Measurements from ENCODE around the gene PHF21B.

The PHF21B gene

DNA sequence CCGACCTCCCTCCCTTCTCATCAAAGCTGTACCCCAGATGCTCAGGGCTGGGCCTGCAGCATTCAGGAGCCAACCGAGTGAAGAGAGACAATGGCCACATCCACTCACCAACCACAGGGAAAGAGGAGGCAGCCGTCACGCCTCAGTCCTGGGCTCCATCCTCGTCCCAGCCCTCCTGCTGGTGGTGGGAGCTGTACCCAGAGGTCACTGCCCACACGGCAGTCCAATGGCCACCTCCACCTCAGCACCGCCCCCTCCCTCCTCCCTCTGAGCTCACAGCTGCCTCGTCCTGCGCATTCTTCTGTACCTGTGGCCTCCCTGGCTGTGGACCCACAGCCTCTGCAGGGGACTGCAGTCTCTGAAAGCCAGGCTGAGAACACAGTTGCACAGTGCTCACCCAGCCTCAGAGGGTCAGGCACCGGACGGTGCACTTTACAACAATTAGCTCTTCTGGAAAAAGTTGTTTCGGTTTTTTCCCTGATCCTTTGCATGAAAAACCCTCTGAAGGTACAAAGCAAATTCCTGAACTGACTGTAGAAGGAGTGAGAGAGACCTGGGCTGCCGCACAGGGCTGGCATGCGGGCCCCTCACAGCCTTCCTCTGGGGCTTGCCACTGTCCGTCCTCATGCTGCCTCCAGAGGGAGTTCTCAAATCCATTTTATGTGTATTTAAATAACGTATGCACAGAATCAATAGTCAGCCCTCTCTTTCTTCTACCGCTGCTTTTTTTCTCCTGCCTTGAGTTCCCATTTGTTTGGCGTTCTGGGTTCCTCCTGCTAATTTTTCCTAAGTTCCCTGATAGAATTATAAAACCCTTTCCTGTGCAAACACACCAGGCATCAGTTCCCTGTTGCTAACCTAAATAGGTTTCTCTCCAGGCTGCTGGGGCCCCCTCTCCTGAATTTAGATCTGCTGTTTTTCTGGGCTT is 52.7 kb downstream of the PHF21B start:
- DNase-seq (ENCODE audit: low read depth), result no peak

DNA sequence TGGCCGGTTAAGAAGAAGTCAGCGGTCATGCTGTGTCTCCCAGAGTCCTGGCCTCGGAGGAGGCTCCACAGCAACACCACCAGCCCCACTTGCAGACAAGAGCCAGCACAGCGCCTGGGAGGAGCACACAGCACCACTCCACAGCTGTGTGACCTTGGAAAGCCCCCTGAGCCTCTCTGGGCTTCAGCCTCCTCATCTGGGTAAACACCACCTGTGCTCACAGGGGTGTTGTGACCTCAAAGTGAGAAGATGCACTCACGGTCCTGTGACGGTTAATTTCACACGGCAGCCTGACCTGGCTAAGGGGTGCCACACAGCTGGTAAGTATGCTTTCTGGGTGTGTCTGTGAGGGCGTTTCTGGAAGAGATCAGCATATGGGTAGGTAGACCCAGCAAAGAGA is 54.7 kb downstream of the PHF21B start:
- no peak for DNase-seq (ENCODE audit: low read depth)

DNA sequence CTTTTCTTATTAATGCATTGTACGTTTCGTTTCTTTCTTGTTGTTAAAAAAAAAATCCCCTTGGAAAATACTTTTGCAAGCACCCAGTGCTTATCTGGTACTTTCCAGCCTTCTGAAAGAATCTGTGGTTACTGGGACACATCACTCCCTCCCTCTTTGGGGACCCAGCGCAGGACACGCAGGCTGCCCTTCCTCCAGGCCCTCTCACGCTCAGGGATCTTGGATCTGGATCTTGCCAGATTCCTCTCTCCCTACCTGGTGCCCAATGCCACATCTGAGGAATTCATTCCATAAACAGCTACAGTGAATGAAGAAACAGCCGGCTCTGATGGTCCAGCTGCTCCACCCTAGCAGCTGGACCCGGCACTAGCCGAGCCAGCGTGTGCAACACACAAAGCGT is 55.7 kb downstream of the PHF21B start:
- DNase-seq (ENCODE audit: low read depth), result no peak

DNA sequence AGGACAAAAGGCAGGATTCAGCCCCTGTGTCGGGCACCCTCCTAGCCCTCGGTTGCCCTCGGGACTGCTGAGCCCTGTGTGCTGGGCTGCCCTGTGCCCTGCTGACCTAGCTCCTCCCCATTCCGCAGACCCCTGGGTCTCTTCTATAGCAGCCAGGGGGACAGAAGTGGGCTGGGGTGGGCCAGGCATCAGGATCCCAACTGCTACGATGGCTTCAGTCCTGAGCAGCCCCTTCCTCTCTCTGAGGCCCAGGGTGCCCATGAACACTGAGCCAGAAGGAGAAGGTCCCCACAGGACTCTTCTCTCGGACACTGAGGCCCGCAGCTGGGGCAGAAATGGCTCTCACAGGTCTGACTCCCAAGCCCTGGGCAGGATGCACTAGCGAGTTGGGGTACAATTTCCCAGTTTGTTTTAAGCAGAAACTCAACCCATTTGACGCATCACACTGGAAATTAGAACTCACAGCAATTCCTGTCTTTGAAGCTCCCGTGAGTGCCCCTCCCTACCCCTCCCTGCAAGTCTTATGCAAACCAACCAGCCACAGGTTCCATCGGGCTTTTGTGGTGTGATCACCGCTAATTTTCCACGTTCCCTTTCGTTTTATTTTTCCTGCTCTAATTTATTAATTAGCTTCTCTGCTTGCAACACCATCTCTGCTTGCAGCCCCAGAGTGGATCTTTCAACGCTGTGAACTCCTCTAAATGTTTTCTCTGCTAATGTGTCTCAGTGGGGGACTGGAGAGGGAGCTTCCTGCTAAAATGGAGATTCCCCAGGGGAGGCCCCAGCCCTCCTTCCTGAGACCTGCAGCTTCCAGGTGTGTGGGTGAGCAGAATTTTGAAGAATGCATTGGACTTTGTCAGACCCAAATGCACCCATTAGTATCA is 56.7 kb downstream of the PHF21B start:
- no peak for DNase-seq (ENCODE audit: low read depth)

DNA sequence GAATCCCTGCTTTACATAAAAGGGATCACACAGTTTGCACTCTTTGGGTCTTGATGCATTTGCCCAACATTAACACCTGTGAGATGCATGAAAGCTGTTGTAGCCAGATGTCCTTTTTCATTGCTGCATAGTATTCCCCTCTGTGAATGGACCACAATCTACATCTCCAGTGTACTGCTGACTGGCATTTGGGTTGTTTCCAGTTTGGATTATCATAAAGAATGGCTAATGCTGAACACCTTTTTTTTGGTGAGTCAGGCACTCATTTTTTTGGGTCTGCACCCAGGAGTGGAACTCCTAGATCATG is 58.3 kb downstream of the PHF21B start:
- no peak for DNase-seq (ENCODE audit: low read depth)

DNA sequence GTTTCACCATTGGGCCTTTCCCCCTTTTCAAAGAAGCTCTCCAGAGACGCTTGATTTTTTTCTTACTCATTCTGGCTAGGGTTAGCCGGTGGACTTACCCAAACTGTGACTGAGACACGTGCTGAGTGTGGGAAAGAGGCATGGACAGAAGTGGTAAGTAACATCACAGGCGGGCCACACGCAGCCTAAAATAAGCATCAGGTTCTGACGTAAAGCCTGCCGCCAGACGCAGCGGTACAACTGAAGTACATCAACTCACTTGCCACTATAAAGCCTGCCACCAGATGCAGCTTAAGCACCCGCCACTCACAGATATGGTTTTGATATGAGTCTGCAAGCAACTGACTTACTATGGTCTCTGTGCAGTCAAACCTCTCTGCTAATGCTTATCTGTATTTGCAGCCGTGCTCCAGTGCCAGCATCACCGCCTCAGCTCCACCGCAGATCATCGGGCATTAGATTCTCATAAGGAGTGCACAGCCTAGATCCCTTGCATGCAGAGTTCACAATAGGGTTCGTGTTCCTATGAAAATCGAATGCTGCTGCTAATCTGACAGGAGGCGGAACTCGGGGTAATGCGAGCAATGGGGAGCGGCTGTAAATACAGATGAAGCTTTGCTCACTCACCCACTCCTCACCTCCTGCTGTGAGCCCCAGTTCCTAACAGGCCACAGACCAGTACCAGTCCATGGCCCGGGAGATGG is 58.8 kb downstream of the PHF21B start:
- DNase-seq (ENCODE audit: low read depth), result no peak

DNA sequence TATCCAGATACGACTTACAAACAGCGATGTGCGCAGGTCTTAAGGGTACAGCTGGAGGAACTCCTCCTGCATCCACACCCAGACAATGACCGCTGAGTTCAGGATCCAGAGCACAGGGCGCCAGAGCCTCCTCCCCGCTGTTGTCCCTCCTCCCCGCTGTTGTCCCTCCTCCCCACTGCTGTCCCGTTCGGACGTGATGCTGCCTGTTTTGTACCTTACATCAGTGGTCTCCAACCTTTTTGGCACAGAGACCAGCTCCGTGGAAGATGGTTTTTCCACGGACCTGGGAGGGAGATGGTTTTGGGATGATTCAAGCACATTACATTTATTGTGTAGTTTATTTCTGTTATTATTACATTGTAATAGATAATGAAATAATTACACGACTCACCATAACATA is 62.0 kb downstream of the PHF21B start:
- DNase-seq (ENCODE audit: low read depth), result no peak

DNA sequence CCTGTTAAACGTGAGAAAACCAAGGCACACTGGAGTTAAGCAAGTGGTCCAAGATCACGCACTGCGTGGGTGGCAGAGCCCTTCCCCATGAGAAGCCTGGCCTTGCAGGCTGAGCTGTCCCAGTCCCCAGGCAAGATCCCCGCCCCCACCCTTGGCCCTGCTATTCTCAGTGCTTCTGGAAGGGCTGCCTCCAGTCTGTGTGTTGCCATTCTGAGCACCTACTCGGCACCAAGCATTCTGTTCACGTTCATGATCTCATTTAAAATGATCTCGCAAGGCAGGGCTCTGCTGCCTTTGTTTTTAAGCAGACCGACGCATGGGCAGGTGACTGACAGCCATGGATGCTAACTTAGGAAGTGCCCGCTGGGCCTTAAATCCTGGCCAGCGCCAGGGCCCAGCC is 62.8 kb downstream of the PHF21B start:
- no peak for DNase-seq (ENCODE audit: low read depth)

DNA sequence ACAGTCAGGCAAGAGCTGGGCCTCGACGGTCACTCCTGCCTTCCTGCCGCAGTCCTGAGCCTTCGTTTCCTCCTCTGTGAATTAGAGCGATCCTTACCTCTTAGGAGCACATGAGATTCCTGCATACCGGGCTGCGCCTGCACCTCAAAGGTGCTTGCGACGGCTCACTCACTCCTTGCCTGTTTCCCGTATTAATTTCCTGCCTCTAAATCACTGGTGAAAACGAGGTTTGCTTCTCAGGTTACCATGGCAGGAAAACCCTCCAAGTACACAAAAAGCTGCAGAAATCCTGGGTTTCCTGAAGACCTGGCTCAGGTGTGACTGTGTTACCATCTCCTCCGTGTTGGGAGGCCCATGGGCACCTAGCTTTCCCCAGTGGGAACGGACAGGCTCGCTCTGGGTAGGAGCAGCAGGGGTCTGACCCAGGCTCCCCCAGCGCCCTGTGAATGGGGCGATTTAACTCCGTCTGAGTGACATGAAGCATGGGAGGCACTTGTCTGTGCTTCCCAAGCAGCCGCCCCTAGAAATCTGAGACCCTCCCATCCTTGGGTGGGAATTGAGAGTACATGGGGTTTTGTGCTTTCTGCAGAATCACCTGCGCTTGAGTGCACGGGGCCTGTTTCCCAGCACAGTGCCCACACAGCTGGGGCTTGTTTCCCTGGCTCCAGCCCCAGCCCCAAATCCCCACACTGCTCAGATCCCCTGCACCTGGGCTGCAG is 64.8 kb downstream of the PHF21B start:
- DNase-seq (ENCODE audit: low read depth), result no peak

DNA sequence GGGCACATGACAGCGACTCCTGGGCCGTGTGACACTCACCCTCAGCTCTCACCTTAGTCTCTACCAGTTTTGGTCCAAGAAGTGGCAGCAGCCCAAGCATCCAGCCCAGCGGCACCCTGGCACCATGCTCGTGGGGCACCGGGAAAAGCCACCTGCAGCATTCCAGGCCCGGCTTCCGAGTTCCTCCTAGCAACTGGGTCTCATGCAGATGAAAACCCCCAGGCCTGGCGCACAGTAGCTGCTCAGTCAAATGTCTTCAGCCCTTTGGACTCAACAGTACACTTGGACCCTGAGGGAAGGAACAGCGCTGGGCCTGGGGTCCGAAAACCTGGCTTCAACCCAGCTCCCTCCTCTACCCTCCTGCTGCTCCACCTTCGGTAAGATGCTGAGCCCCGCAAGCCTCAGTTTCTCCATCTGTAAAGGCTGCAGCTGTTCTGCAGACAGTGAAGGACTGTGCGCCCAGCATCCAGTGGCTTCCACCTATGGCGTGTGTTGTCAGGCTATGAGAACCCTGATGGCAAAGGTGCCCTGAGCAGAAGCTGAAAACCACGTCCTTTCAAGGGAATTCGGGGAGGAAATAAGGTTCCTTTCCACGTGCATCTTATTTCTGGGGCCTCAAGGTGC is 66.0 kb downstream of the PHF21B start:
- no peak for DNase-seq (ENCODE audit: low read depth)

DNA sequence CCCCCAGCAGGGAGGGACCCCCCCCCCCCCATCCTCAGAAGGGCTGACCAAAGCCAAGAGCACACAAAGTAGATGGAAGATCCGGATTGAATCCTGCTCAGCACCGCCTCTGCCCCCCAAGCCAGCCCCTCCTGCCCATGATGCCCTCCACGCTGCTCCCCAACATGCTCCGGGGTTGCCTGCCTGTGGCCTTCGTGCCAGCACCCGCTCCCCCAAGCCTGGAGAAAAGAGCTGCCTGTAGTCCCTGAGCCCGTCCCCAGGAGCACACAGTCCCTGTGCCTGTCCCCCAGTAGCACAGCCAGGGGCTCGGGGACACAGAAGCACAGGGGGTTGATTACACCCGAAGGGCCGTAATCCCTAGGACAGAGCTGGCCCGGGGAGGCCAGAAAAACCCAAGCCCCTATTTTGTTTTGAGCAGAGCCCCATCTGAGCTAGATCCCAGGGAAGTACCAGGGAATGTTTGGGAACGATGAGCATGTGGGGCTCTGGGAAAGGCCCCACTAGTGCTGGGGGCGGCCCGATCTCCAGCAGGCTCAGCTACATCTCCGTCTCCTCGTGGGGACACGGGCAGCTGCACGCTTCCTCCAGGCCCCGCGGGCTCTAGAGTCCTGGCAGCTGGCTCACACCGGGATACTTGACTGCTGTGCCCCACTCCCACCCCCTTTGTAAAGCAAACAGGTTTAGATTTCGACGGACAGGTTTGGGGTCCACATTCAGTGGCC is 66.7 kb downstream of the PHF21B start:
- DNase-seq (ENCODE audit: low read depth), result no peak

DNA sequence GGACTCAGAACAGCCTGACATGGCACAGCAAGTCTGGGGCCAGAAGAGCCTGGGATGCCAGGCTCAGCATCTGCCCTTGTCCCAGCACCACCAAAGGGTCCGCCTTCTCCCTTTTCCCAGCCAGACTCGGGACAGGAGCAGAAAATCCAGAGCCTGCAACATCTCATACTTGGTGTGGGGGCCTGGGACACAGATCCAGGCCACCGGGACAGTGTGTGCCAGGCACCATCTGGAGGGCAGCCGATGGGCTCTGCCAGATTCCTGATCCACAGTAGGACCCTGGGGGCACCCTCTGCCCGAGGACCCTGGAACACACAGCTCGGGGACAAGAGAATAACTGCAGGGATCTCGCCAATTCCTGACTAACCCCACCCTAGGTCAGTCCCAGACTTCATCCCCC is 67.7 kb downstream of the PHF21B start:
- DNase-seq (ENCODE audit: low read depth), result no peak

DNA sequence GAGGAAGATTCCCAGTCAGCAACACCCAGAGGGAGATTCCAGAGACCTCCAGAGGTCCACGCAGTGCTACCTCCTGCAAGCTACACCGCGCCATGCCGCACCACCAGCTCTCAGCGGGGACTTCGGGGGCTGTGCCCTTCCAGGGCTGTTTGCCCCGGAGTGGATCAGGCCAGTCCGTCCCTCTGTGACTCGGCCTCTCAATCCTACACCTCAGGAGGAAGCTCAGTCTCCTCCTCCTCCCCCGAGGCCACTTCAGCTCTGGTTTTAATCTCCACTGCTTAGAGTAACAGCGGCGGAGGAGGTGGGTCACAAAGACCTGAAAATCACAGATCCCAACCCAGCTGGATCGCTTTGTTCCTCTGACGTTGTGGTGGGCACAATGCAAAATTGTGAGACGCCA is 68.6 kb downstream of the PHF21B start:
- no peak for DNase-seq (ENCODE audit: low read depth)

DNA sequence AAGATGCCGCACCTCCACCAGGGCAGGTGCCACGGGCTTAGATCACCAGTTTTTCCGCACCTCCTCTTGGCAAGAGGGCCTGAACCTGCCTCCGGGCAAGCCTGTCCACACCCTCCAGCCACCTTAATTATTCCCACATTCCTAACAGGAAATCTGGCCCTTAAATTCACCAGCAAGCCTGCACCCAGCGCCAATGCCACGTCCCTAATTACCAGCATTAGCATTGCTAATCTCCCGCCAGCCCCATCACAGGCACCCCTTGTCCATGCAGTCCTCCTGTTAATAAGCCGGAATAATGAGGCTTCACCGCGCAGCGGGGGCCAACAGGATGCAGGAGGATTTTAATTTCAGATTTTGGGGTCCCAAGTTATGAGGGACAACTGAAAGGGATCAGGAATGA is 69.7 kb downstream of the PHF21B start:
- no peak for DNase-seq (ENCODE audit: low read depth)

DNA sequence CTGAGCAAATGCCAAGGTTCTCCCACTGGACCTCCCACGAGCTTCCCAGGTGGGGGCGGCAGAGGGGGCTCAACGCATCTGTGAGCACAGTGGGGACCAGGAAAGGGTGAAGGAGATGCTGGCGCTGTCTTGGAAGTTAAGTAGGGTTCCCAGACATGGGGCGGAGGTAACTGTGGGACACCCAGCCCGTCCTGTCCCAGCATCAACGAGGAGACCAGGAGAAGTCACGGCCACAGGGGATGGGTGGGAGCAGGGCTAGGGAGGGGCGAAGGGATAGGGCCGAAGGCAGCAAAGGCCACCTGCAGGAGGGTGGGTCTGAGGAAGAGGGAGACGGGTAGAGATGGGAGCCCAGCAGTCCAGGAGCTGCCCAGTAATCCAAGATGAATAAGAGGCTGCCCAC is 70.4 kb downstream of the PHF21B start:
- no peak for DNase-seq (ENCODE audit: low read depth)

DNA sequence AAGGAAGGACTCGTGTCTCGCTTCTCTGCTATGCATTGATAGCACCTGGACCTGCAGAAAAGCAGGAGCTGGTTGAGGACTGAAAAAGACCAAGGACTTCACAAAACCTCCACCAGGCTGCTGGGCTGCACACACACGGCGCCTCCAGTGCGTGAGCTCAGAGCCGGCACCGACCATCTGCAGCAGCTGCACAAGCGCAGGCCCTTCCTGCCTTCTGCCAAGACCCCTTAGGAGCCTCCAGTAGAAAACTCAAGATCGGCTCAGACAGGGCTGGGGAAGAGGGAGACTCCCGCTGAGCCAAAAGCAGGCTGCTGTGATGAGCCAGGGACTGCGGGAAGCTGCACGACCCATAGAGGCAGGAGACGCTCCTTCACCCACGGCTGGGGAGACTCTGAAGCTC is 70.9 kb downstream of the PHF21B start:
- DNase-seq (ENCODE audit: low read depth), result no peak

DNA sequence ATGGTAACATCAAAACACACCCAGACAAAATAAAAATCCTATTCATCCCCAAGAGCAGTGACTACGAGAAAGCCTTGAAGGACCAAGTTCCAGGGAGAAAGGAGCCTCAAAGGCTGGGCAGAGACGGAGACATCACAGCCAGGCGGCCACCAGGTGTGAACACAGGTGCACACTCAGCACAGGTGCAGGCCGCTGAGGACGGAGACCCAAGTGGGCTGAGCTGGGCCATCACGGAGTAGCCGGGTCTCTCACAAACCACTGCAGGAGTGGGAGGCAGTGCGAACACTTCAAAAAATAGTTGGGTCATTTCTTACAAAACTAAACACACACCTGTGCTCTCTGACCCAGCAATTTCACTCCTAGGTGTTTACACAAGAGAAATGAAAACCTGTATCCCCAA is 72.6 kb downstream of the PHF21B start:
- DNase-seq (ENCODE audit: low read depth), result no peak

DNA sequence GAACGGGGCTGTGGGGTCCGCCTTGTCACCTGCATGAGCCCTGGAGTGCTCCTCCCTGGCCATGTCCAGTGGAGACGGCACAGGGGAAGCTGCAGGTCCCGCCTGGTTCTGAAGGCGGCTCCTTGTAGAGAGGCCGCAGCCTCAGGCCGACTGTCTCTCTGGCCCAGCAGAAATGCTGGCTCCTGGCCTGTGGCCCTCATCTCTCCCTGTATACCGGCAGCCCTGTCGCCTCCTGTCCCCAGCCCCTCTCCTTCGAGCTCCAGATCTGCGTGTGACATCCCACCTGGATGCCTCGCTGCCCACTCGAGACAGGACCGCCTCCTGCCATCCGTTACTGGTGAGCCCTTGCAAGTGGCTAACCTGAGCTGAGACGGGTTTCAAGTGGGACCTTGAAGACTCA is 73.6 kb downstream of the PHF21B start:
- DNase-seq (ENCODE audit: low read depth), result no peak

DNA sequence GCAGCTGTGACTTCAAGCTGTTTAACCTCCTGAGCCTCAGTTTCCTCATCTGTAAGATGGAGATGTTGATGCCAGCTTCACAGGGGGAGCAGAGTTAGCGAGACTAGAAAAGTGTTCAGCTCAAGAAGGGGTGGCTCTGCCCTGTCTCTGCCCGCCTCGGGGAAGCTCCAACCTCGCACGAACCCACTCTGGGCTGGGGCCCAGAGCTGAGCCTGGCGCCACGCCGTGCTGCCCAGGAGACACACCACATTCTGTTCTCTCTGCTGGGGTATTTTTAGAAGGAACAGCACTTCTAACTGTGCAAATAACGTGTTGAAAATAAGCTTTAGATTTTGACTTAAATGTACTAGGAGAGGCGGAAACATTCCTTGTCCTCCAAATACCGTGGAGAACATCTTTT is 74.1 kb downstream of the PHF21B start:
- no peak for DNase-seq (ENCODE audit: low read depth)

DNA sequence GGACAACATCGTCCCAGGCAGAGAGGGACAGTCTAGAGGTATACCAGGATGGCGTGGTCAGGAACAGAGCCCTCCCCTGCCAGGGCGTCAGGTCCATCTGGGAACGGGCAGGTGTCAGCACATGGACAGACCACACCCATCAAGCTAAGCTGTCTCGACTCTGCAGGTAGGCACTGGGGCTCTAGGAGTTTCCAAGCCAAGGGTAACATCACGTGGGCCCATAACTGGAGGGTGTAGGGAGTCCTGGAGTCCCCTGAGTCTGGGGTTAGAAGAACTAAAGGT is 75.4 kb downstream of the PHF21B start:
- DNase-seq (ENCODE audit: low read depth), result no peak

Data from HS-27A (cell line).